ENCODE results near the gene VPS8. TPM values are rescaled to one million over a fixed set of nuclear protein-coding genes. Genes with fewer than 3 reads are reported as not detected.
A peak's percentile ranks its signal among the peaks of the same experiment; 100 is the strongest.

VPS8 gene
- total and polyA plus RNA-seq, 7 donors: 11.4 to 52.6 (median 30.8) TPM

DNA sequence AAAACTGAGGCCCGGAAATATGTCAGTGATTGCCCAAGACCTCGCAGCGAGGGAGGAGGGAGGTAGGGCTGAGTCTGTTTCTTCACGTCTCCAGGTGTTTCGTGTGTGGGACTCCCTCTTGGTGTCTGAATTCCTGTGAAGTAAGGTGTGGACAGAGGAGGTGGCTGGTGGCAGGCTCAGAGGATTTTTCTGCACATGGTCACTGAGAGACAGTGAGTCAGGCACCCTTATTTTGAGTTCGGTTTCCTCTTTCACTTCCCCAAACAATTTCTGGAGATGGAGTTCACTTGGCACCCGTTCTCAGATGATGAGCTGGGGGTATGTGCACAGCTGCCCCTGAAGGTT lies 46.3 kb upstream of the VPS8 start:
- H3K4me3 ChIP-seq: no peak overlapping the region
- no peaks in the 10 kb centered on the region for H3K27me3 ChIP-seq (ENCODE audit: insufficient read depth in 3 of 3, low read length in 2 of 3)
- TF ChIP-seq, protein P1, sequence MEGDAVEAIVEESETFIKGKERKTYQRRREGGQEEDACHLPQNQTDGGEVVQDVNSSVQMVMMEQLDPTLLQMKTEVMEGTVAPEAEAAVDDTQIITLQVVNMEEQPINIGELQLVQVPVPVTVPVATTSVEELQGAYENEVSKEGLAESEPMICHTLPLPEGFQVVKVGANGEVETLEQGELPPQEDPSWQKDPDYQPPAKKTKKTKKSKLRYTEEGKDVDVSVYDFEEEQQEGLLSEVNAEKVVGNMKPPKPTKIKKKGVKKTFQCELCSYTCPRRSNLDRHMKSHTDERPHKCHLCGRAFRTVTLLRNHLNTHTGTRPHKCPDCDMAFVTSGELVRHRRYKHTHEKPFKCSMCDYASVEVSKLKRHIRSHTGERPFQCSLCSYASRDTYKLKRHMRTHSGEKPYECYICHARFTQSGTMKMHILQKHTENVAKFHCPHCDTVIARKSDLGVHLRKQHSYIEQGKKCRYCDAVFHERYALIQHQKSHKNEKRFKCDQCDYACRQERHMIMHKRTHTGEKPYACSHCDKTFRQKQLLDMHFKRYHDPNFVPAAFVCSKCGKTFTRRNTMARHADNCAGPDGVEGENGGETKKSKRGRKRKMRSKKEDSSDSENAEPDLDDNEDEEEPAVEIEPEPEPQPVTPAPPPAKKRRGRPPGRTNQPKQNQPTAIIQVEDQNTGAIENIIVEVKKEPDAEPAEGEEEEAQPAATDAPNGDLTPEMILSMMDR (IDR thresholded peaks at IDR 0.05): no peak
- H3K4me1 ChIP-seq: no peaks in the 10 kb centered on the region
- no peak overlapping the region for H3K27ac ChIP-seq
- no peak for ATAC-seq
- no peaks in the 10 kb centered on the region for H3K9me3 ChIP-seq
- 77 to 84% (median 81%) methylated on average over 7 of the region's 7 CpGs for WGBS, 3 donors
- H3K36me3 ChIP-seq (ENCODE audit: insufficient read depth in 1 of 2, low read depth in 1 of 2): no peaks in the 10 kb centered on the region
- intact Hi-C loops (cut with DNase I): no loop called here
- peak in 1 of 2 donors; percentile 8 for DNase-seq

DNA sequence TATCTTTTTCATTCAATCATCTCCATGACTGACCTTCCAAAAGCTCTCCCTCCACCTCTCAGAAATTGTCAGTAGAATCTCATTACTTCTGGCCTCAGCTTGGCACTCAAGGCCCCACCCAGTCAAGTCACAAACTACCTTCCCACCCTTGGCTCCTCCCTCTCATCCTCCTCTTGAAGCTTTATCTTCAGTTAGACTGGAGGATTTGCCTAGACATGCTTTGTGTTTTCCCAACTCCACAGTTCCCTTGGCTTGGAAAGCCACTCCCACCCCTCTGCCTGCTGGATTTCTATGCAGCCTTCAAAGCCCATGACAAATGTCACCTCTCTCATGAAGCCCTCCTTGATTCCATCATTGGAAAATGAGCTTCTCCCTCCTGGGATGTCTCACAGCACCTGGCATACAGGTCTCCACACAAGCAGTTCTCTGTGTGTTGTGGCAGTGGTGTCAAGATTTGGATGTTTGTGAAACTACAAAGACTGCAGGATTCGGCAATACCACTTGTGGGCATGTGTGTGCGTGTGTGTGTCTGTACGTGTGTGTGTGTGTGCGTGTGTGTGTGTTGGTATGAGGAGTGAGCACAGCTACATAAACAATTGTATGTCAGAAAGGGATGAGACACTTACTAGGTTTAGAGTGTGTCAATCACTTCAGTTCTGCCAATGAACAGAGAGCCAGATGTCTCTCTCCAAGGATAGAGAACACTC lies 45.3 kb upstream of the VPS8 start:
- no peaks in the 10 kb centered on the region for H3K4me1 ChIP-seq
- no peaks in the 10 kb centered on the region for H3K36me3 ChIP-seq (ENCODE audit: insufficient read depth in 1 of 2, low read depth in 1 of 2)
- H3K27me3 ChIP-seq (ENCODE audit: insufficient read depth in 3 of 3, low read length in 2 of 3): no peaks in the 10 kb centered on the region
- H3K27ac ChIP-seq: no peak overlapping the region
- DNase-seq (no peak), ATAC-seq (no peak)
- H3K9me3 ChIP-seq: no peaks in the 10 kb centered on the region
- H3K4me3 ChIP-seq: no peak overlapping the region
- TF ChIP-seq, protein P1 (IDR thresholded peaks at IDR 0.05): no peak
- 84 to 87% (median 87%) methylated on average over 4 of the region's 4 CpGs for WGBS, 3 donors
- intact Hi-C loops (cut with DNase I): no loop called here

DNA sequence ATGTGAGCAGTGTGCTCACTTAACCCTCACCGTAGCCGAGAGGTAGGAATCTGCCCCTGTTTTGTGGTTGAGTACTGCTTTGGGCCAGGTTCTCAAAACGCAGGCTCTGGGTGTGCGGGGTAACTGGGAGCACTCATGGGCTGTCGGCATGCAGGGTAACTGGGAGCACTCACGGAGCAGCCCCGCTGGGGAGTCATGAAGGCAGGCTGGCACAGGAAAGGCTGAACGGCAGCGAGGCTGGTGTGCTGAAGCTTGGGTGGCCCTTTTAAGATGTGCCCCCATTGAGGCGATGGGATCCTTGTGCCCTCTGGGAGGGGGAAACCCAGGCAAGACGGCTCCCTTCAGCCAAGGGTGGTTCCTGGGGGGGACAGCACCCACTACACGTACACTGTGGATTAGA lies 44.6 kb upstream of the VPS8 start:
- 74 to 89% (median 83%) methylated on average over 12 of the region's 12 CpGs for WGBS, 3 donors
- no peaks in the 10 kb centered on the region for H3K9me3 ChIP-seq
- peak in 1 of 2 donors; percentile 33 for DNase-seq

DNA sequence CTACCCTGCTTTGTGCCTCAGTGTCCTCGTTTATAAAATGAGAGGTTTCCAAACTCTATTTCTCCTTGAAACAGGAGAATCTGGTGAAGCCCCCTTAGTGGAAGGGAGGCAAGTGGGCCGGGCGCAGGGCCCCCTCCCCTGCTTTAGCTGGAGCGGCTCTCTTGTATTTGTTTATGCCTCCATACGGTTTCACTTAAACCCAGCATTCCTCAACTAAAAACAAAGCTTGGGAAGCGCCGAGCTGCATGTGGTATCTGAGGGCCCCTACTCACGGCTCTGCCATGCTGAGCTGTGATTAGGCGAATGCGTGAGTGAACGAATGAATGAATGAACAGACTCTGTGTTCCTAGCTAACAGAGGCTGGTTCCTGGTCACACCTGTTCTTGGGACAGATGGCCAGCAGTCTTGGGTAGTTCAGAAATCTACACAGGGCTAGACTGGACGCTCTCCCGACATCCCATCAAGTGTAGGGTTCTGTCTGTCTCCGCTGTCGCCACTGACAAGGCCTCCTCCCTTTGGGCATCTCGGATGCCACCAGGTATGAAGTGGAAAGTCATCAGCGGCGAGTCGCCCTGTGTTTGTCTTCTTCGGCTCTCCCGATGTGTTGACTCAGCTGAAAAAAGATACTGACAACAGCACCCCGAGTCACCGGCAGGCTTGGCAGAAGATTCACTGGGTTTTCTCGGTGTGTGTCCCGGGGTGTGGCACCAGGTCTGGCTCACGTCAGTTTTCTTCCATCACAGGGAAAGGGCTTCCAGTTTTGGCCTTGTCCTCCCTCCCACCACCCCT lies 42.4 kb upstream of the VPS8 start:
- Histone ChIP-seq H3K27me3 (ENCODE audit: insufficient read depth in 3 of 3, low read length in 2 of 3) (no peaks in the 10 kb centered on the region), H3K4me1 (no peaks in the 10 kb centered on the region), H3K4me3 (no peak overlapping the region), H3K9me3 (no peaks in the 10 kb centered on the region), H3K36me3 (ENCODE audit: insufficient read depth in 1 of 2, low read depth in 1 of 2) (no peaks in the 10 kb centered on the region), H3K27ac (no peak overlapping the region)
- no peak for ATAC-seq
- TF ChIP-seq, protein P1 (IDR thresholded peaks at IDR 0.05): no peak
- intact Hi-C loops (cut with DNase I): loop anchor here in 1 of 2 donors (10.0 kb wide), 1 partner anchor 395 kb away; the partner anchor contains the start of gene THPO
- peak in 1 of 2 donors; percentile 12 for DNase-seq
- WGBS, 3 donors: 85 to 87% (median 86%) methylated on average over 26 of the region's 26 CpGs

More for the DNA sequence above, 44.6 kb upstream of the VPS8 start:
- Histone ChIP-seq H3K36me3 (ENCODE audit: insufficient read depth in 1 of 2, low read depth in 1 of 2) (no peaks in the 10 kb centered on the region), H3K27ac (no peak overlapping the region), H3K4me3 (no peak overlapping the region), H3K27me3 (ENCODE audit: insufficient read depth in 3 of 3, low read length in 2 of 3) (no peaks in the 10 kb centered on the region), H3K4me1 (no peaks in the 10 kb centered on the region)
- TF ChIP-seq, protein P1 (IDR thresholded peaks at IDR 0.05): no peak
- no peak for ATAC-seq
- intact Hi-C loops (cut with DNase I): no loop called here
